Middle frontal gyrus (tissue), 1 donor: ENCODE data around the gene TRIM75.
"Not testable (repeated sequence)": the region's sequence is repeated elsewhere in the genome, so short reads cannot be mapped to it uniquely, and the experiment has no call there.

ENCODE experiments used
- DNase-seq: peaks from one replicate; pipeline ENCODE4 v3.0.0-alpha.2; 2015; ENCODE audit warnings: low spot score; ENCODE audit errors: extremely low spot score

The TRIM75 gene

DNA sequence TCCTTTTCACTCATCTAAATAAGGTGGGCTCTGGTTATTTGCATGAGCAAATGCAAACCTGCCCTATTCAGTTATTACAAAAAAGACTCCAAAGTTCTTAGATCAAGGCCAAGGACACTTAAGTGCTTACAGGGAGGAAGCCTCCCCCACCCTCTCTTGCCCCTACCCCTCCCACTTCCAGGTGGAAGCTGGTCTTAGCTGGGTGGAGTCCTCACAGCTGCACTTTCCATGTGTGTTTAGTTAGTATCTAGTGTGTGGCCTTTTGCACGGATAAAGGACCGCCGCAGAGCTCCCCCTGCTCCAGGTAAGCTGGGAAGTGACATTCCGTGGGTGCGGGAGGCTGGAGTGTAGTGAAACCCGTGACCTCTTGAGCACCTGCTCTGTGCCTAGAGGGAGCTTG is at the start of gene TRIM75:
TSS of gene TRIM75 (plus strand) at position 222 of the 400 bp plus-strand sequence. CDS start 5,282 bp downstream, outside the sequence.
- DNase-seq = no peak

DNA sequence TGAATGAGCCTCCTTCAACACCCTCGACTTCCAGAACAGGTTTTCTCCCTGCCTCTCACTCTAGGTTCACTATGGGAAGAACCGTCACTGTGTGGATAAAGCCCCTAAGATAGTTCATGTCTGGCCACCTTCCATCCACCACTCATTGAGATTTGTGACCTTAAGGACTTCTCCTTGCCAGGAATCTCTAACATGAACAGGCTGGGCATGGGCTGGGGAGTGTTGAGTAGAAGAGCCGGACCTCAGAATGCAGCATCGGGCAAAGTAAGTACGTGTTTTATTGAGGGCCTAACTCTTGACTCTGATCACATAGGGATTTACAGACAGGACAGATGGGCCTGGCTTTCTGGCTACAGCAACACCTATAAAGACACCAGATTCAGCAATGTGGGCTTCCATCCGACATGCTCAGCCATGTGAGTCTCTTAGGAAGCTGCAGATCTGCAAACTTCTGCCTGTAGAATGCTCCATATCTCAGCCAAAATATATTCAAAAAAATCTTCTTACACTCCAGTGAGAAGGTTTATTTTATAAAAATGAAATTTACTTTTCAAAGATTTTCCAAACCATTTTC is 48.2 kb upstream of the TRIM75 start:
- DNase-seq = no peak

DNA sequence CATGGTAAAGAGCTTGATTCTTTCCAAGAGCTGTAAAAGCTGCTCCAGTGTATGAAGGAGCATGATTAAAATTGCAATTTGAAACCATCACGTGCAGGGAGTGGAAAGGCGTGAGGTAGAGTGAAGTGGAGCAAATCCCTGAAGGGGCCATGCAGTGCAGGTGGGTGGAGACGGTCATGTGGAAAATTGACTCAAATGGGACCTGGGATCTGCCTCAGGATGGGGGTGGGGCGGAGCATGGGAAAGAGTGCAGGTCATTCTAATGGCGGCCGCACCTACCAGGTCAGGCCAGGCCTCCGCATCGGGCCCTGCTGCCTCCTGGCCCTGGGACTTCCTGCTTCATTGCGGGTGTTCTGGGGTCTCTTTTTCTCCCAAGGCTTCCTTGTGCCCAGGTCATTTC is 47.2 kb upstream of the TRIM75 start:
- DNase-seq = no peak

DNA sequence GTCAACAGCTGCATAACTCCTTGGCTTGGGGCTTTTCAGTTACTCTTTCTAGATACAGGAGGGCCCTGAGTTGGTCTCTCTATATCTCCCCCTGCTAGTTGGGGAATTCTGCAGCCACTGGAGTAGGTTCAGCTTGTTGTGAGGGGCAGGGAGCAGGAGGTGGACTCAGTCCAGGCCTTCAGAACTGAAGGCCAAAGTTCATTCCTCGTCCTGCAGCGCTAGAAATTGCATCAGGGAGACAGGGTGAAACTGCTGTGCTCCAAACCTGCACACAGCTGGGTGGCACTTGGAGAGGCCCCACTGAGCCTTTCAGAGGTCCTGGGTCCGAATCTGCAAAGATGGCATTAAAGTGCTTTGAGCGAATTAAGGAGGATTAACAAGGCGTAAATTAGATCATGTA is 46.8 kb upstream of the TRIM75 start:
- DNase-seq = no peak

DNA sequence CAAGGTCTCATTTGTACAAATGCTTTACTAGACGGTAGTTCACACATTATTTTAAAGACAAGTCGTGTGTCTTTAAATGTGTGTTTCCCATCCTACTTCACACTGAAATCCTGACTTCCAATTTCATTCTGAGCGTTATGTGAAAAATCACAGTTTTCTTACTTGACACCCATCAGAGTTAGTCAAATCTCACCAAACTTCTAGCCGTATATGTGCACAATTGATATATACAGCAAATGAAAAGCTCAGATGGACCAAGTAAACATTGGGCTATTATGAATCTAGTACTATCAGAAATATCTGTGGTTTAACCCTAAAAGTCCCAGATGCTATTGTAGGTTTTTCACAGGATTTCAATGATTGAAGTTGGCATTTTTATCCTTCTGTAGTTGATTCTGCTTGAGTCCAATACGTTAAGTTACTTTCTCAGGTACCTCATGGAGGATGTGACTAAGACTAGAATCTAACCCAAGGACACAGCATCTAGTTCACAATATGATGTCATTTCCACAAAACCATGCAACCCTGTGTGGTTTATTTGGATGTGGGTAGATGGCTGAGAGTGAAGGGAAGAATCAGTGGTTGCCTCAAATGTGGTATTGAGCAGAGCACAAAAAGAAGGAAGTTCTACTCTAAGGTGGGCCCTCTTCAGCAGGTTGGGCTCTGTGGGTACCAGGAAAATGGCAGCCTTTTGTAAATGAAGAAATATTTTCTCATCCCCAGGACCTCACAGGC is 44.0 kb upstream of the TRIM75 start:
- DNase-seq = no peak

DNA sequence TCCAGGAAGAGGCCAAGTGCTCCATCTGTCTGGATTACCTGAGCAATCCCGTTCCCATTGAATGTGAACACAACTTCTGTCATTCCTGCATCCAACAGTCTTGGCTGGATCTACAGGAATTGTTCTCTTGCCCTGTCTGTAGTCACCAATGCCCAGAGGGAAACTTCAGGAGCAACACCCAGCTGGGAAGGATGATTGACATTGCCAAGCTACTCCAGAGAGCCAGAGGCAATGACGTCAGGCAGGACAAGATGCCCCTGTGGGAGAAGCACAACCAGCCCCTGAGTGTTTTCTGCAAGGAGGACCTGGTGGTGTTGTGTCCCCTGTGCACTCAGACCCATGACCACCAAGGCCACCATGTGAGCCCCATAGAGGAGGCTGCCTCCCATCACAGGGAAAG is 43.2 kb upstream of the TRIM75 start:
- DNase-seq = no peak

DNA sequence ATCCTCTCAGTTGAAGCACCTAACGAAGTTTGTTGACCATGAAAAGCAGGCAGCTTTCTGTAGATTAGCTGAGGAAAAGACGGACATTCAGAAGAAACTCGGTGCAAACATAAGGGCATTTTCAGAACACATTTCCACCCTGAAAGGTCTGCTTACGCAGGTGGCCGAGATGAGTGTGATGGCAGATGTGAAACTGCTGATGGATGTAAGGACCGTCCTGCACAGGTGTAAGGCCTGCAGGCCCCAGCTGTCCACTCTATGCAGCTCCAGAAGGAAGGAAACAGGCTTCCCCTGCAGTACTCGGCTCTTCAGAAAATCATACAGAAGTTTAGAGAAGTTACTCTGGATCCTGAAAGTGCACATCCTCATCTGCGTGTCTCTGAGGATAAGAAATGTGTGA is 42.7 kb upstream of the TRIM75 start:
- DNase-seq = no peak

DNA sequence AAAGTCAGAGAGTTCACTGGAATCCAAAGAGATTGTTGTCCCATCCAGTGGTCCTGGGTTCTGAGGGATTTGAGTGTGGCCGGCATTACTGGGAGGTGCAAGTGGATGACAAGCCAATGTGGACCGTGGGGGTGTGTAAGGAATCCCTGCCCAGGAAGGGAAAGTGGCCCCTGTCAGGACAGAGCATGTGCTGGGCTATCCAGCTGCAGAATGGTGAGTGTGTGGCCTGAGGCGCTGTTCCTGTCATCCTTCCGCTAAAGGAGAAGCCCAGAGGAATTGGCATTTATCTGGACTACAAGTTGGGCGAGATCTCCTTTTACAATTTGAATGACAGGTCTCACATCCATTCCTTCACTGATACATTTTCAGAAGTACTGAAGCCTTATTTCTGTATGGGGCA is 42.3 kb upstream of the TRIM75 start:
- no peak for DNase-seq

DNA sequence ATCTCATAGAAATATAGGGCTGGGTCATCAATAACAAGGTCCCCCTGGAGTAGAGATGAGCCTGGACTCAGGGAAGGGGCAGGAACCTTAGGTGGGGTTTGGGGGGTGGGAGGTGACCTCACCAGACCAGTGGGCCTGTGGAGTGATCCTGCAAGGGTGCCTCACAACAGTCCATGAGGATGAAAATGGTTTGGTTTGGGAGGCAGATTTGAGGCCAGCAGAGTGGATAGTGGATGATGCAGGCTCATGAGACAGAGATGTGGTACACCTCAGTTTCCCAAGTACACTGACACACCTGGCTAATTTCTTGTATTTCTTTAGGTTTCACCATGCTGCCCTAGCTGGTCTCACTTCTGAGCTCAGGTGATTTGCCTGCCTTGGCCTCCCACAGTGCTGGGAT is 40.0 kb upstream of the TRIM75 start:
- DNase-seq = no peak

DNA sequence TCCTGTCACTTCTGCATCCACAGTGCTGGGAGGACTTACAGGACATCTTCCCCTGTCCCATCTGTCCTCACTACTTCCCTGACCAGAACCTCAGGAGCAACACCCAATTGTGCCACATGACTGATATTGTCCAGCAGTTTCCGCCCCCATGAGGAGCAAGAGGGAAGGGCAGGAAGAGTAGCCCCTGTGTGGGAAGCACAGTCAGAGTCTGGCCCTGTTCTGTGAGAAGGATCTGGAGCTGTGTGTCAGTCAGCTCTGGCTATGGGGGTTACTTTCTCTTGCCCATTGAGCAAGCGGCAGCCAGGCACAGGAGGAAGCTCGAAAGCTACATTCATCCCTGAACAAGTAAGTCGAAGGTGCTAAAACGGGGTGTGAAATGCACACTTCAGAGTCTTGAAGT is 36.7 kb upstream of the TRIM75 start:
- DNase-seq = no peak

DNA sequence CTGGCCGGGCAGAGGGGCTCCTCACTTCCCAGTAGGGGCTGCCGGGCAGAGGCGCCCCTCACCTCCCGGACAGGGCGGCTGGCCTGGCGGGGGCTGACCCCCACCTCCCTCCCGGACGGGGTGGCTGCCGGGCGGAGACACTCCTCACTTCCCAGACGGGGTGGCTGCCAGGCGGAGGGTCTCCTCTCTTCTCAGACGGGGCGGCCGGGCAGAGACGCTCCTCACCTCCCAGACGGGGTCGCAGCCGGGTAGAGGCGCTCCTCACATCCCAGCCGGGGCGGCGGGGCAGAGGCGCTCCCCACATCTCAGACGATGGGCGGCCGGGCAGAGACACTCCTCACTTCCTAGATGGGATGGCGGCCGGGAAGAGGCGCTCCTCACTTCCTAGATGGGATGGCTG is 33.7 kb upstream of the TRIM75 start:
- DNase-seq = not testable (repeated sequence)

DNA sequence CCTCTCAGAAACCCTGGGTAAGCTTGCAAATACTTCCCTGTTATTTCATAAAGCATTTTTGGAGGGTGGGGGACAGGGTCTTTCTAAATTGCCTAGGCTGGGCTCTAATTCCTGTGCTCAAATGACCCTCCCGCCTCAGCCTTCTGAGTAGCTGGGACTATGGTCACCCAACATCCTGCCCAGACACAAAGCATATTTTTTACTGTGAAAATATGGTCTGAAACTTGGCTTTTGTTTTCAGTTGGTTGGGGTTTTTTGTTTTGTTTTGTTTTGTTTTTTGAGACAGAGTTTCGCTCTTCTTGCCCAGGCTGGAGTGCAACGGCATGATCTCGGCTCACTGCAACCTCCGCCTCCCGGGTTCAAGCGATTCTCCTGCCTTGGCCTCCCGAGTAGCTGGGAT is 27.9 kb upstream of the TRIM75 start:
- DNase-seq = not testable (repeated sequence)

DNA sequence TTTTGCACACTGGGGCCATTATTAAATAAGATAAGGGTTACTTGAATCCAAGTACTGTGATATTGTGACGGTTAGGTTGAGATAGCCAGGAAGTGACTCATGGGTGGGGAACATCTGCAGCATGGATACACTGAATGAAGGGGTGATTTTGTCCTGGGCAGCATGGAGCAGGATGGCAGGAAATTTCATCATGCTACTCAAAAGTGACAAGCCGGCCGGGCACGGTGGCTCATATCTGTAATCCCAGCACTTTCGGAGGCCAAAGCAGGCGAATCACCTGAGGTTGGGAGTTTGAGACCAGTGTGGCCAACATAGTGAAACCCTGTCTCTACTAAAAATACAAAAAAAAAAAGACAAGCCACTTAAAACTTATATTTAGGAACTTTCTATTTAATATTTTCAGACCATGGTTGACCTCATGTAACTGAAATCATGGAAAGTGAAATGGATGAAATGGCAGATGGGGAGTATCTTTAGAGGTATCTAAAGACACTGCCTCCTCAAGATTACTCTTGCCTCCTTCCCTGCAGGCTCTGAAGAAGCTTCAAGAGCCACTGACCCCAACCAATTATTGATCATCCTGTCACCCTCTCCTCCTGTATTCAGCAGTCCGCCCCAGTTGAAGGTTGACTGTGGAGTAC is 25.8 kb upstream of the TRIM75 start:
- DNase-seq = no peak

DNA sequence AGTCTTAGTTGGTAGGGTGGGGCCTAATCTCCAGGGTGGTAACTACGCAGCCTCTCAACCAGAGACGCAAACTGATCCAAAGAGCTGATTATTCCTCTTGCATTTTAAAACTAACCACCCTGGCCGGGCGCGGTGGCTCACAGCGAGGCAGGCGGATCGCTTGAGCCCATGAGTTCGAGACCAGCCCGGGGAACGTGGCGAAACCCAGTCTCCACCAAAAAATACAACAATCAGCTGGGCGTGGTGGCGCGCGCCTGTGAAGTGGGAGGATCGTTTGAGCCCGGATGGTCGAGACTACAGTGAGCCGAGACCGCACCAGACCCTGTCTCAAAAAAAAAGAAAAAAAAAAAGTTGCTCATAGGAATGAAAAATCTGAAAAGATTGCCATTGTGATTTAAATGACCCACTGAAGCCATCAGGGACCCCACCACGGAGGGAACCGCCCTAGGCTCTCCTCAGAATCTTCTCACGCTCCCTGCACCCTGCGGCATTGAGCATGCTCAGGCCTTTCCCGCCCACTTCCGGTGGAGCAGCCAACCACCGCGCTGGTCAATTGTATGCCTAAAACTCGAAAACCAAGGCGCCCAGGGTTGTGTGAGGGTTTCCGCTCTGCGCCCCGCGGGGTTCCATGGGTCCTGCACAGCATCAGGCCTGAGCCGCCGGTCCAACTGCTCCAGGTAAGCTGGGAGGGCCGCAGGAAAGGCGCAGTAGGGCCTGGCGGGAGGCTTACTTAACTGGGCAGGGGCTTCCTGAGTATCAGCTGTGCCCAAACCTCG is 22.0 kb upstream of the TRIM75 start, which contains the start of gene TRIM60:
TSS of gene TRIM60 (plus strand) at position 564 of the 776 bp plus-strand sequence. CDS start 8,074 bp downstream, outside the sequence.
- DNase-seq = no peak

DNA sequence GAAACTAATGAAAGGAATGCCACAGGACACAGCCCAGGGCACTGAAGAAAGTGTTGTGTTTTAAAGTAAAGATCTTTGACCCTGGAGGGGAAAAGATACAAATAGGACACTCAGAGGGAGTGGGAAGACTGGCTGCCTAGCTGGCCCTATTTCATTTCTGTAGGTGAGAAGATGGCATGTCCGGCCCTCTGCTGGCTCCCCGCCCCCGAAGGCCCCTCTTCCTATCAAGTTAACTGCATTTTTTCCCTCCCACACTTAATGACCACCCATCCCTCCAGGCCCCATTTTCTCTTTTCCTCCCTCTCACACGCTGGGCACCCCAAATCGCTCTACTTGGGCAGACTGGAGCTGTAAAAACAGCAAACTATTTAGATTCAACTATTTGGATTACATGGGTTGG is 5.5 kb upstream of the TRIM75 start:
- no peak for DNase-seq

DNA sequence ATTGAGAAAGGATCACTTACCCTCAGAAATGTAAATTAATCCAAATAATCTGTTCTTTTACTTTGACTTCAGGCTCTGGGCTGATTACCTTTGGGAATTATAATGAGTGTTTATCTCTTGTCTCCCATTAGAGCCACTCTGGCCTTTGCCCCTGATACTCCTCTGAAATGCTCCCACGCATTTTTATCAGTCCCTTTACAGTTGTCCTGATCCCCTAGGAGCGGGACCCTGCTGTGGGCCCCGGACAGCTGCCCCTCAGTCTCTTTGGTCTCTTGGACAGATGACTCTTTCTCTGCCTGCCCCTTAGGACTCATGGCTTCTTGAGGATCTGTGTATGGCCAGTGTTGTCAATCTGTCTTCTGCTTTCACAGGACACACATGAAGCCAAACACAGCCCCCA is 1.0 kb upstream of the TRIM75 start:
- no peak for DNase-seq

DNA sequence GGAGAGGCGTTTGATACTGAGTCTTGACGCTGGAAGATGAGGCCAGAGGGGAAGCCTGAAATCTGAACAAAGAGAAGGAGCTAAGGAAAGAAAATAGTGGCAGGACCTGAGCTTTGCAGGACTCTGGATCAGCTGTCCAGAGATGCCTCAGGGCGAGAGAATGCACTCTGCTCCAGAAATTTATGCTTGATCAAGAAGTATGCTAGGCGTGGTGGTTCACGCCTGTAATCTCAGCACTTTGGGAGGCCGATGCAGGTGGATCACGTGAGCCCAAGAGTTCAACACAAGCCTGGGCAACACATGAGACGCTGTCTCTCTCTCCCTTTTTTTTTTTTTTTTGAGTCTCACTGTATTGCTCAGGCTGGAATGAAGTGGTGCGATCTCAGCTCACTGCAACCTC is 1.9 kb downstream of the TRIM75 start:
- DNase-seq = no peak

DNA sequence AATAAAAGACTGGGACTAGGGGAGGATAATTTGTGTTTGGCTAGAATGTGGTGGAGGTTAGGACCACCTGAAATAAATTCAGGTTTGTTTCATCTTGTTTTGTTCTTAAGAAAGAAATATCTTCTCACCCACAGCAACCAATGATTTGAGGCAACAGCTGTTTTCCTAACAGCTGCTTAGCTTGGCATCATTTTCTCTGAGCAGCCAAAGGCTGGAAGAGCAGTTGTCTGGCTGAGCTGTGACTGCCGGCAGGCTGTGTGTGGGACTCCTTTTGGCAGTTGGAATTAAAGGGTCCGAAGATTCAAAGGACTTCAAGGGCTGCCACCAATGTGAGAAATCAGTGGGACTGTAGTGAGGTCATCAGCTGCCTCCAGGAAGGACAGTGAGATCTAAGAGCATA is 5.0 kb downstream of the TRIM75 start:
- no peak for DNase-seq

DNA sequence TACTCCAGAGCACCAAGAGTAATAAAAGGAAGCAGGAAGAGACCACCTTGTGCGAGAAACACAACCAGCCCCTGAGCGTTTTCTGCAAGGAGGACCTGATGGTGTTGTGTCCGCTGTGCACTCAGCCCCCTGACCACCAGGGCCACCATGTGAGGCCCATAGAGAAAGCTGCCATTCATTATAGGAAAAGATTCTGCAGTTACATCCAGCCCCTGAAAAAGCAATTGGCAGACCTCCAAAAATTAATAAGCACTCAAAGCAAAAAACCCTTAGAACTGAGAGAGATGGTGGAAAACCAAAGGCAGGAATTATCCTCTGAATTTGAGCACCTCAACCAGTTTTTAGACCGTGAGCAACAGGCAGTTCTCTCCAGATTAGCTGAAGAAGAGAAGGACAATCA is 5.7 kb downstream of the TRIM75 start:
- no peak for DNase-seq

DNA sequence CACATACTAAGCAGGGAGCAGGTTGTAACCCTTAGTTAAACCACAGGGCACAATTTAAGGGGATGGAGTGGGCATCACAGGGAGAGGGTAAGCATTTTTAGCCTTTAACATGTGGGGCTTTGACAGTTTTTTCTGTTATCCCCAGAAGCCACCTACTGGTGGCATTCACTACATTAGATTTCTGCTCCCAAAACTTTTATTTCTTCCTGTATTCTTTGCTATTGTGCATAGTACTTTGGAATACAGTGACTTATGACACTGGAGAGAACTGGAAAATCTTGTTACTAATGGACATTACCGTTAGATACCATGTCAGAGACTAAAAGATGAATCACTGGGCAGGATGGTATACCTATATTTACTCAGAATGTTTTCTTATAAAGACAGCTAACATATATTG is 7.3 kb downstream of the TRIM75 start:
- no peak for DNase-seq

DNA sequence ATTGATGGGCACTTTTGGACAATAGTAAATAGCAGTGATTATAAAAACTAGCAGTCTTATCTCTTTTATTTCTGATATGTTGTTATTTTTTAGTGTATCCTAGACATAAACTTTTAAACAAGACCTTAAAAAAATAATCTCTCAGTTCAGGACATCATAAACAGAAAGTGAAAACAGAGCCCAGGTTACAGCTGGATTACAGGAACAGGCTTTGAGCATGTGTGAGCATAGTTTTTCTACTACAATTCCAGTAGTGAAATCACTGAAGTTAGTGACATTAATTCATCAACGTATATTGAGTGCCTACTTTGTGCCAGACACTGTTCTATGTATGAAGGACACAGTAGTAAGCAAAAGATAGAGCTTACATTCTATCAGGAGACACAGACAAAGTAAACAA is 16.9 kb downstream of the TRIM75 start:
- no peak for DNase-seq

DNA sequence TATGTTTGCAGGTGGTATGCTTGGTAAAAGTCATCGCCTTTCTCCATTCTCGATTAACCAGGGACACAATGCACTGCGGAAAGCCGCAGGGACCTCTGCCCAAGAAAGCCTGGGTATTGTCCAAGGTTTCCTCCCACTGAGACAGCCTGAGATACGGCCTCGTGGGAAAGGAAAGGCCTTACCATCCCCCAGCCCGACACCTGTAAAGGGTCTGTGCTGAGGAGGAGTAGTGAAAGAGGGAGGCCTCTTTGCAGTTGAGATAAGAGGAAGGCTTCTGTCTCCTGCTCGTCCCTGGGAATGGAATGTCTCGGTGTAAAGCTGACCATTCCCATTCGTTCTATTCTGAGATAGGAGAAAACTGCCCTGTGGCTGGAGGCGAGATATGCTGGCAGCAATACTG is 19.7 kb downstream of the TRIM75 start:
- DNase-seq = not testable (repeated sequence)
